ENCODE measurements around the gene HNRNPF. TPM values are rescaled to one million over a fixed set of nuclear protein-coding genes. Genes with fewer than 3 reads are reported as not detected.
A peak's percentile ranks its signal among the peaks of the same experiment; 100 is the strongest.

Gene HNRNPF
- total and polyA plus RNA-seq, 2 of the 4 experiments (the other 2 are of a cell fraction) = 169 to 207 TPM

- peak overlapping the region; percentile 6 for H2BK5ac ChIP-seq (ENCODE audit: low read depth, low read length, poor library complexity, severe bottlenecking)
- no peak overlapping the region; a peak in 1 of 4 replicates for H4K8ac ChIP-seq (ENCODE audit: low read depth in 2 of 2, low read length in 2 of 2)
- H3K4me3 ChIP-seq (ENCODE audit: insufficient read depth, low read depth, low read length) = no peak overlapping the region
- peak overlapping the region; percentile 3; the same call in 1 of the 2 replicates for H3K4me2 ChIP-seq (ENCODE audit: low read depth, low read length)
- H3K9me3 ChIP-seq (ENCODE audit: control insufficient read depth, insufficient read depth, low read length) = no peaks in the 10 kb centered on the region
- ChIA-PET CTCF (no interaction called here), POLR2A (ENCODE audit: unreplicated experiment) (no interaction called here)
- no peak overlapping the region for H4K91ac ChIP-seq (ENCODE audit: insufficient read depth, low read depth, low read length)
- H4K20me1 ChIP-seq (ENCODE audit: insufficient read depth, low read length) = peaks cover 92% of the 10 kb centered on the region
- dilution Hi-C loops (cut with HindIII; ENCODE audit: low sequenced_read_pairs, unreplicated experiment) = no loop called here
- no peak overlapping the region for H2BK20ac ChIP-seq (ENCODE audit: low read depth, low read length)
- peaks cover 3% of the 10 kb centered on the region; the same call in 1 of the 2 replicates for H3K36me3 ChIP-seq (ENCODE audit: control insufficient read depth, insufficient read depth, low read length)
- H3K56ac ChIP-seq (ENCODE audit: extremely low read depth, insufficient read depth, low read length) = no peak overlapping the region
- intact Hi-C loops (cut with micrococcal nuclease) = no loop called here
- ATAC-seq (ENCODE audit: low read depth) (peak; percentile 9), DNase-seq (peak; percentile 72)
- TF ChIP-seq CEBPB (IDR thresholded peaks at IDR 0.05; ENCODE audit: low read depth, low read length) (peak; percentile 94), CTCF (conservative IDR thresholded peaks at IDR 0.05; ENCODE audit: low read depth, low read length) (no peak)
- H3K18ac ChIP-seq (ENCODE audit: low read depth, low read length) = no peak overlapping the region
- peak overlapping the region; percentile 1; the same call in 1 of the 2 replicates for H3K4ac ChIP-seq (ENCODE audit: low read depth, low read length)
- BruUV-seq (replicated peaks) = no TSS peak
- H3K27ac ChIP-seq (ENCODE audit: insufficient read depth, low read length) = peak overlapping the region; percentile 12; the same call in 1 of the 2 replicates
- no peak overlapping the region for H2AFZ ChIP-seq (replicated peaks; ENCODE audit: low read length, poor library complexity)
- H2AK5ac ChIP-seq (ENCODE audit: low read depth, low read length) = 0 out of 2 replicates have a peak overlapping the region, but pooled peaks have one; percentile 1
- H2BK15ac ChIP-seq (ENCODE audit: low read depth, low read length) = no peak overlapping the region
- H2AK9ac ChIP-seq (replicated peaks; ENCODE audit: low read depth, low read length, poor library complexity) = peak overlapping the region; percentile 1
- in situ Hi-C loops (cut with MboI; ENCODE audit: low sequenced_read_pairs) = loop anchor here (5.0 to 25.0 kb wide), 2 partner anchors 53 to 1588 kb away; partner anchors contain the start of gene DEPP1
- H4K5ac ChIP-seq (ENCODE audit: low read depth, low read length) = no peak overlapping the region
- no CpG with 5 or more reads among the region's 5 CpGs for WGBS, 2 experiments (ENCODE audit: extremely low coverage in 2 of 2, insufficient read length in 1 of 2)
- peaks cover 15% of the 10 kb centered on the region for H3K4me1 ChIP-seq (ENCODE audit: control insufficient read depth, insufficient read depth, low read length)
- H3K23ac ChIP-seq (ENCODE audit: low read depth, low read length) = peak overlapping the region; percentile 5; the same call in 1 of the 2 replicates
- H3K79me1 ChIP-seq (ENCODE audit: low read depth in 1 of 2, low read length in 2 of 2) = peaks cover 4 to 26% of the 10 kb centered on the region in 2 experiments; a peak in 2 of 4 replicates
- no peak overlapping the region for H3K9ac ChIP-seq (ENCODE audit: low read depth, low read length)
- no peaks in the 10 kb centered on the region for H3K27me3 ChIP-seq (ENCODE audit: control insufficient read depth, insufficient read depth, low read length)
- no peak overlapping the region; the same call in 1 of the 2 replicates for H3K14ac ChIP-seq (replicated peaks; ENCODE audit: low read depth, low read length)
- peaks cover 10% of the 10 kb centered on the region for H3K9me1 ChIP-seq (ENCODE audit: insufficient read depth, low read length)
- H2BK120ac ChIP-seq (ENCODE audit: low read depth, low read length) = no peak overlapping the region
Measured at GRCh38 chr10:43399320-43400310, 9.4 kb downstream of the HNRNPF start.
